Measurements from ENCODE around the gene ZNF26.

DNA sequence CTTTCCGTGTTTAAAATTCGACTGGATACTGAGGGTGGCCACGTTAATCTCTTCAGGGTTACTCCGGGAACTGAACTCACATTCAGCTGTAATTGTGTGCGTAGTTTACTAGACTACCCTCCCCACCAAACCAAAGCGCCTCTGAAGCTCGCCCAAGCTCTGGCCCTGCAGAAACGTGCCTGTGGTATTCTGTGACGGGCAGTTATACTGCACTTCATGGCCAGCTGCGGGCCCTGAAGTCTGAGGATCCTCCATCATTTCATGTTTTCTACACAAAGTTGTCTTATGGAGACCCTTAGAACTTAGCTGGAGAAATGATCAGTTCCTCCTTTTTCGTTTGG, 688 bp downstream of the ZNF26 start:
- TF ChIP-seq CTCF (conservative IDR thresholded peaks at IDR 0.05 in 1 of 2, IDR thresholded peaks at IDR 0.05 in 1 of 2; ENCODE audit: extremely low read depth in 1 of 2, insufficient read depth in 1 of 2, low read depth in 1 of 2, low read length in 2 of 2) (no peak), EZH2 (IDR thresholded peaks at IDR 0.05; ENCODE audit: borderline replicate concordance, low read length) (no peak)
